ENCODE results near the gene PCDH9. TPM values are rescaled to one million over a fixed set of nuclear protein-coding genes. Genes with fewer than 3 reads are reported as not detected.

Gene PCDH9
- total and polyA plus RNA-seq, 2 experiments from 2014 or later = 0.31 to 0.52 TPM

DNA sequence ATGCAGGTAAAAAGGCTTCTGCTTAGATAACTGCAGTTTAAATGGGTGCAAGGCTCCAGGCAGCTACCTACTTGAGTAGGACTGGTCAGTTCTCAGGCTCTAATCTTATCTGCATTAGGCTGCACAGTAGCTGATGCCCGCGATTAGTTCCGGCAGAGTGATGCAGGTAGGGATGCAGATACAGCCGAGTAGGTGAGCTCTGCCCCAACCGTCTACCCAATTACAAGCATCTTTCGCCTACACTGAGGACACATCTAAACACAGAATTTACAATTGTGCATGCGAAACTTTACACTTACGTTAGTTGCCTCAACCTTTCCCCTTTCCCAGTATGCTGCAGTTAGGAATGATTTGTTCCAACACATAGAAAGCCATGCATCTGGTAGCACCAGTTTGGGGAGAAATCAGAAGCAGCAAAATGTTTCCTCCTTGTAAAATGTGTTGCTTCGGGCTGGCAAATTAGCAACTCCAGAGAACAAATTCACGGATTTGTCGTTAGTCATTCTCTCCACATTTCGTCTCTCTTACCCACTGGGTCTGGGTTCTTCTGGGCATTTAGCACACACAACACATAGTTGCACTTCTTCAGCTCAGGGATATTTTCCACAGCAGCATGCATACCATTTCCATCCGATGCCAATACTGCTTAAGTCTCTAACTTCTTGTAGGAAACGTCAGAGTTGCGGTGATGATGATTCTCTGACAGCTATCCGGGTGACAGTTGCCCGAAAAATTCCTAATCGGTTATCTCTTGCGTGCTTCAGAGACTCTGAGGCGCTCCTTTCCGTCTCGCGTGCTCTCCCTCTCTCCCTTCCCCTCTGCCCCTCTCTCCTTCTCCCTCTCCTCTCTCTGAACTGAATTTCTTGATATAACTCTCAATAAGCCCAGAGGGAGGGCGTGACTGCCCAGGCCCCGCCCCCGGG, at the start of gene PCDH9 (continued):
- no peak for TF ChIP-seq CREB1 (CRISPR knock-in tag; IDR thresholded peaks at IDR 0.05; ENCODE audit: low read depth)
- TF ChIP-seq STAT1 (IDR thresholded peaks at IDR 0.05; ENCODE audit: unreplicated experiment) = no peak

DNA sequence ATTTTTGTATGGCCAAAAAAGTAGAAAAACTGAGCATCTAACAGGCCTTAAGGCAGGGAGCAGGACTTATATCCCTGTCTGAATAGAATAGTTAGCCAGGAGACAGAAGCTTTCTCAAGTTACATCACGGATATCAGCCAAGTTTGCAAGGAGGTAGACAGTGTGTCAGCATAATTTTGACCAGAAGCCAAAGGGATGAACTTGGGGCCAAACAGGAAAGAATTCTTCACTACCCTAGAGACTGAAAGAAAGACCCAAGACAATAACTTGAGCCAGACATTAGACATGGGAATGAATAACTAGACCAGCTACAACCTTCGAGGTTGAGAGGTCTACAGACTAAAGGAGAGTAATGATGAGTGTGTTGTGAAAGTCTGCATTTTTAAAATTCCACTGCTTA, 48.1 kb upstream of the PCDH9 start:
- H3K79me2 ChIP-seq (replicated peaks; ENCODE audit: insufficient read depth) = no peaks in the 10 kb centered on the region
- no peaks in the 10 kb centered on the region for H3K27me3 Mint-ChIP-seq (ENCODE audit: insufficient read depth, low read depth, poor library complexity)
- ATAC-seq = no peak
- no peak overlapping the region for H3K4me3 Mint-ChIP-seq
- H3K4me3 ChIP-seq = no peak overlapping the region
- H3K27ac Mint-ChIP-seq = no peak overlapping the region
- no peak overlapping the region for H3K4me2 ChIP-seq
- no peaks in the 10 kb centered on the region for H3K36me3 ChIP-seq (ENCODE audit: insufficient read depth)
- no peak overlapping the region for H3K27ac ChIP-seq (ENCODE audit: low read depth)
- no peaks in the 10 kb centered on the region for H3K36me3 Mint-ChIP-seq (ENCODE audit: low read depth)
- no peaks in the 10 kb centered on the region for H3K9me2 ChIP-seq (ENCODE audit: insufficient read depth)
- no peak overlapping the region for H2AFZ ChIP-seq
- TF ChIP-seq ZNF331 (CRISPR knock-in tag; IDR thresholded peaks at IDR 0.05; ENCODE audit: low read depth) (no peak), ZNF114 (CRISPR knock-in tag; IDR thresholded peaks at IDR 0.05) (no peak), STAT1 (IDR thresholded peaks at IDR 0.05; ENCODE audit: unreplicated experiment) (no peak), CREB1 (CRISPR knock-in tag; IDR thresholded peaks at IDR 0.05; ENCODE audit: low read depth) (no peak), EZH2phosphoT487 (IDR thresholded peaks at IDR 0.05; ENCODE audit: unreplicated experiment) (no peak), EZH2 (IDR thresholded peaks at IDR 0.05; ENCODE audit: low read depth, unreplicated experiment) (no peak), JUNB (IDR thresholded peaks at IDR 0.05; ENCODE audit: unreplicated experiment) (no peak)
- TF ChIP-seq, protein P1, sequence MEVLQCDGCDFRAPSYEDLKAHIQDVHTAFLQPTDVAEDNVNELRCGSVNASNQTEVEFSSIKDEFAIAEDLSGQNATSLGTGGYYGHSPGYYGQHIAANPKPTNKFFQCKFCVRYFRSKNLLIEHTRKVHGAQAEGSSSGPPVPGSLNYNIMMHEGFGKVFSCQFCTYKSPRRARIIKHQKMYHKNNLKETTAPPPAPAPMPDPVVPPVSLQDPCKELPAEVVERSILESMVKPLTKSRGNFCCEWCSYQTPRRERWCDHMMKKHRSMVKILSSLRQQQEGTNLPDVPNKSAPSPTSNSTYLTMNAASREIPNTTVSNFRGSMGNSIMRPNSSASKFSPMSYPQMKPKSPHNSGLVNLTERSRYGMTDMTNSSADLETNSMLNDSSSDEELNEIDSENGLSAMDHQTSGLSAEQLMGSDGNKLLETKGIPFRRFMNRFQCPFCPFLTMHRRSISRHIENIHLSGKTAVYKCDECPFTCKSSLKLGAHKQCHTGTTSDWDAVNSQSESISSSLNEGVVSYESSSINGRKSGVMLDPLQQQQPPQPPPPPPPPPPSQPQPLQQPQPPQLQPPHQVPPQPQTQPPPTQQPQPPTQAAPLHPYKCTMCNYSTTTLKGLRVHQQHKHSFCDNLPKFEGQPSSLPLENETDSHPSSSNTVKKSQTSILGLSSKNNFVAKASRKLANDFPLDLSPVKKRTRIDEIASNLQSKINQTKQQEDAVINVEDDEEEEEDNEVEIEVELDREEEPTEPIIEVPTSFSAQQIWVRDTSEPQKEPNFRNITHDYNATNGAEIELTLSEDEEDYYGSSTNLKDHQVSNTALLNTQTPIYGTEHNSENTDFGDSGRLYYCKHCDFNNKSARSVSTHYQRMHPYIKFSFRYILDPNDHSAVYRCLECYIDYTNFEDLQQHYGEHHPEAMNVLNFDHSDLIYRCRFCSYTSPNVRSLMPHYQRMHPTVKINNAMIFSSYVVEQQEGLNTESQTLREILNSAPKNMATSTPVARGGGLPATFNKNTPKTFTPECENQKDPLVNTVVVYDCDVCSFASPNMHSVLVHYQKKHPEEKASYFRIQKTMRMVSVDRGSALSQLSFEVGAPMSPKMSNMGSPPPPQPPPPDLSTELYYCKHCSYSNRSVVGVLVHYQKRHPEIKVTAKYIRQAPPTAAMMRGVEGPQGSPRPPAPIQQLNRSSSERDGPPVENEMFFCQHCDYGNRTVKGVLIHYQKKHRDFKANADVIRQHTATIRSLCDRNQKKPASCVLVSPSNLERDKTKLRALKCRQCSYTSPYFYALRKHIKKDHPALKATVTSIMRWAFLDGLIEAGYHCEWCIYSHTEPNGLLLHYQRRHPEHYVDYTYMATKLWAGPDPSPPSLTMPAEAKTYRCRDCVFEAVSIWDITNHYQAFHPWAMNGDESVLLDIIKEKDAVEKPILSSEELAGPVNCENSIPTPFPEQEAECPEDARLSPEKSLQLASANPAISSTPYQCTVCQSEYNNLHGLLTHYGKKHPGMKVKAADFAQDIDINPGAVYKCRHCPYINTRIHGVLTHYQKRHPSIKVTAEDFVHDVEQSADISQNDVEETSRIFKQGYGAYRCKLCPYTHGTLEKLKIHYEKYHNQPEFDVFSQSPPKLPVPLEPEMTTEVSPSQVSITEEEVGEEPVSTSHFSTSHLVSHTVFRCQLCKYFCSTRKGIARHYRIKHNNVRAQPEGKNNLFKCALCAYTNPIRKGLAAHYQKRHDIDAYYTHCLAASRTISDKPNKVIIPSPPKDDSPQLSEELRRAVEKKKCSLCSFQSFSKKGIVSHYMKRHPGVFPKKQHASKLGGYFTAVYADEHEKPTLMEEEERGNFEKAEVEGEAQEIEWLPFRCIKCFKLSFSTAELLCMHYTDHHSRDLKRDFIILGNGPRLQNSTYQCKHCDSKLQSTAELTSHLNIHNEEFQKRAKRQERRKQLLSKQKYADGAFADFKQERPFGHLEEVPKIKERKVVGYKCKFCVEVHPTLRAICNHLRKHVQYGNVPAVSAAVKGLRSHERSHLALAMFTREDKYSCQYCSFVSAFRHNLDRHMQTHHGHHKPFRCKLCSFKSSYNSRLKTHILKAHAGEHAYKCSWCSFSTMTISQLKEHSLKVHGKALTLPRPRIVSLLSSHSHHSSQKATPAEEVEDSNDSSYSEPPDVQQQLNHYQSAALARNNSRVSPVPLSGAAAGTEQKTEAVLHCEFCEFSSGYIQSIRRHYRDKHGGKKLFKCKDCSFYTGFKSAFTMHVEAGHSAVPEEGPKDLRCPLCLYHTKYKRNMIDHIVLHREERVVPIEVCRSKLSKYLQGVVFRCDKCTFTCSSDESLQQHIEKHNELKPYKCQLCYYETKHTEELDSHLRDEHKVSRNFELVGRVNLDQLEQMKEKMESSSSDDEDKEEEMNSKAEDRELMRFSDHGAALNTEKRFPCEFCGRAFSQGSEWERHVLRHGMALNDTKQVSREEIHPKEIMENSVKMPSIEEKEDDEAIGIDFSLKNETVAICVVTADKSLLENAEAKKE (CRISPR knock-in tag; IDR thresholded peaks at IDR 0.05) = no peak
- TF ChIP-seq, protein P2, sequence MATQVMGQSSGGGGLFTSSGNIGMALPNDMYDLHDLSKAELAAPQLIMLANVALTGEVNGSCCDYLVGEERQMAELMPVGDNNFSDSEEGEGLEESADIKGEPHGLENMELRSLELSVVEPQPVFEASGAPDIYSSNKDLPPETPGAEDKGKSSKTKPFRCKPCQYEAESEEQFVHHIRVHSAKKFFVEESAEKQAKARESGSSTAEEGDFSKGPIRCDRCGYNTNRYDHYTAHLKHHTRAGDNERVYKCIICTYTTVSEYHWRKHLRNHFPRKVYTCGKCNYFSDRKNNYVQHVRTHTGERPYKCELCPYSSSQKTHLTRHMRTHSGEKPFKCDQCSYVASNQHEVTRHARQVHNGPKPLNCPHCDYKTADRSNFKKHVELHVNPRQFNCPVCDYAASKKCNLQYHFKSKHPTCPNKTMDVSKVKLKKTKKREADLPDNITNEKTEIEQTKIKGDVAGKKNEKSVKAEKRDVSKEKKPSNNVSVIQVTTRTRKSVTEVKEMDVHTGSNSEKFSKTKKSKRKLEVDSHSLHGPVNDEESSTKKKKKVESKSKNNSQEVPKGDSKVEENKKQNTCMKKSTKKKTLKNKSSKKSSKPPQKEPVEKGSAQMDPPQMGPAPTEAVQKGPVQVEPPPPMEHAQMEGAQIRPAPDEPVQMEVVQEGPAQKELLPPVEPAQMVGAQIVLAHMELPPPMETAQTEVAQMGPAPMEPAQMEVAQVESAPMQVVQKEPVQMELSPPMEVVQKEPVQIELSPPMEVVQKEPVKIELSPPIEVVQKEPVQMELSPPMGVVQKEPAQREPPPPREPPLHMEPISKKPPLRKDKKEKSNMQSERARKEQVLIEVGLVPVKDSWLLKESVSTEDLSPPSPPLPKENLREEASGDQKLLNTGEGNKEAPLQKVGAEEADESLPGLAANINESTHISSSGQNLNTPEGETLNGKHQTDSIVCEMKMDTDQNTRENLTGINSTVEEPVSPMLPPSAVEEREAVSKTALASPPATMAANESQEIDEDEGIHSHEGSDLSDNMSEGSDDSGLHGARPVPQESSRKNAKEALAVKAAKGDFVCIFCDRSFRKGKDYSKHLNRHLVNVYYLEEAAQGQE (IDR thresholded peaks at IDR 0.05; ENCODE audit: unreplicated experiment) = no peak
- H3K9me3 Mint-ChIP-seq = no peaks in the 10 kb centered on the region
- no peaks in the 10 kb centered on the region for H3F3A ChIP-seq (replicated peaks; ENCODE audit: low read depth)
- peaks cover 12% of the 10 kb centered on the region for H3K4me1 Mint-ChIP-seq
- DNase-seq (ENCODE audit: low spot score) = no peak
- H3K4me1 ChIP-seq (ENCODE audit: insufficient read depth) = peaks cover 15% of the 10 kb centered on the region
- H4K20me1 ChIP-seq (replicated peaks; ENCODE audit: insufficient read depth) = no peaks in the 10 kb centered on the region
- H3K27me3 ChIP-seq (ENCODE audit: insufficient read depth) = no peaks in the 10 kb centered on the region

All from GM23338 (cell line).